ENCODE data around the gene RFX7.

DNA sequence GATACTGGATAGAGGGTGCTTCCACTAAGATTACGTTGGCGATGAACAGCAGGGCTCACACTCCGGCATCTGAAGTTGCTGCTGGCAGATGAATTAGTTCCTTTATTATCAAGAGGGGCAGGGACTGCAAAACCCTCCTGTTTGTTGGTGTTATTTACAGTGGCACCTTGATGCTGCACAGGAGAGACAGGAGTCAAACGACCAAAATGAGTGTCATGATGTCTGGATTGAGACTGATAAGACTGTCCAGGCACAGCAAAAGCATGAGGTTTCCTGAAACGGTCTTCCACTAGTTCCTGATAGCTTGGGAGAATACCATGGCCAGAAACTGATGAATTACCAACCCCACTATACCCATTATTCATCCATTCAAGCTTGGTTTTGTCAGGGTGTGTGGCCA lies 149.5 kb downstream of the RFX7 start:
- TF ChIP-seq, protein P1, sequence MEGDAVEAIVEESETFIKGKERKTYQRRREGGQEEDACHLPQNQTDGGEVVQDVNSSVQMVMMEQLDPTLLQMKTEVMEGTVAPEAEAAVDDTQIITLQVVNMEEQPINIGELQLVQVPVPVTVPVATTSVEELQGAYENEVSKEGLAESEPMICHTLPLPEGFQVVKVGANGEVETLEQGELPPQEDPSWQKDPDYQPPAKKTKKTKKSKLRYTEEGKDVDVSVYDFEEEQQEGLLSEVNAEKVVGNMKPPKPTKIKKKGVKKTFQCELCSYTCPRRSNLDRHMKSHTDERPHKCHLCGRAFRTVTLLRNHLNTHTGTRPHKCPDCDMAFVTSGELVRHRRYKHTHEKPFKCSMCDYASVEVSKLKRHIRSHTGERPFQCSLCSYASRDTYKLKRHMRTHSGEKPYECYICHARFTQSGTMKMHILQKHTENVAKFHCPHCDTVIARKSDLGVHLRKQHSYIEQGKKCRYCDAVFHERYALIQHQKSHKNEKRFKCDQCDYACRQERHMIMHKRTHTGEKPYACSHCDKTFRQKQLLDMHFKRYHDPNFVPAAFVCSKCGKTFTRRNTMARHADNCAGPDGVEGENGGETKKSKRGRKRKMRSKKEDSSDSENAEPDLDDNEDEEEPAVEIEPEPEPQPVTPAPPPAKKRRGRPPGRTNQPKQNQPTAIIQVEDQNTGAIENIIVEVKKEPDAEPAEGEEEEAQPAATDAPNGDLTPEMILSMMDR (IDR thresholded peaks at IDR 0.05 in 8 of 11, conservative IDR thresholded peaks at IDR 0.05 in 3 of 11), result no peak
- no peak for TF ChIP-seq POLR2AphosphoS5 (IDR thresholded peaks at IDR 0.05)

Data from spleen (tissue), 7 donors.